ENCODE results near the gene AOX1. TPM values are rescaled to one million over a fixed set of nuclear protein-coding genes. Genes with fewer than 3 reads are reported as not detected.

AOX1 gene
- total RNA-seq, 1 experiment from 2014 or later = 0.61 TPM

GRCh38 chr2:200652158-200652557 is 66.3 kb downstream of the AOX1 start:
- in situ Hi-C loops (cut with HindIII; ENCODE audit: low pct_unique_long_range_greater_than_20kb, low sequenced_read_pairs) = no loop called here
- DNase-seq (ENCODE audit: low read depth, low spot score) = no peak

- in situ Hi-C loops (cut with HindIII; ENCODE audit: low pct_unique_long_range_greater_than_20kb, low sequenced_read_pairs) = no loop called here
- no peak for DNase-seq (ENCODE audit: low read depth, low spot score)
Observed at GRCh38 chr2:200653021-200653420, 67.2 kb downstream of the AOX1 start.

DNA sequence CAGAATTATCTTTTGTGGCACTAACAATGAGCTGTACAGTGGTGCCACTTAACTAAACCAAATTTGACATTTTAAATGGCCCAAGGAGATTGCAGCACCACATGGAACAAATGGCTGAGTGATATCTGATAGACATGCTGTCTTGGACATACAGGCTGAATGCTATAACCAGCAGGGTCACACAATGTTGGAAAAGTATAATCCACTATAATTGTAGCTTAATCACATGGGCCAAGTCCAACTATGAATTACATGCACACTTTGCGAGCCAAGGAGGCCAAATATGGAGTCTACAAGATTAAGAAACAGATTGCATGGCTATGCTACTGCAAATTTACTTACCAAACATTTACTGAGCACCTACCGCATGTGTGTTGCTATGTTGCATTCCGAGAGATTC is 69.0 kb downstream of the AOX1 start:
- DNase-seq (ENCODE audit: low read depth, low spot score) = no peak
- in situ Hi-C loops (cut with HindIII; ENCODE audit: low pct_unique_long_range_greater_than_20kb, low sequenced_read_pairs) = no loop called here

- in situ Hi-C loops (cut with HindIII; ENCODE audit: low pct_unique_long_range_greater_than_20kb, low sequenced_read_pairs) = no loop called here
- no peak for DNase-seq (ENCODE audit: low read depth, low spot score)
Observed at GRCh38 chr2:200655918-200656580, 70.2 kb downstream of the AOX1 start.

DNA sequence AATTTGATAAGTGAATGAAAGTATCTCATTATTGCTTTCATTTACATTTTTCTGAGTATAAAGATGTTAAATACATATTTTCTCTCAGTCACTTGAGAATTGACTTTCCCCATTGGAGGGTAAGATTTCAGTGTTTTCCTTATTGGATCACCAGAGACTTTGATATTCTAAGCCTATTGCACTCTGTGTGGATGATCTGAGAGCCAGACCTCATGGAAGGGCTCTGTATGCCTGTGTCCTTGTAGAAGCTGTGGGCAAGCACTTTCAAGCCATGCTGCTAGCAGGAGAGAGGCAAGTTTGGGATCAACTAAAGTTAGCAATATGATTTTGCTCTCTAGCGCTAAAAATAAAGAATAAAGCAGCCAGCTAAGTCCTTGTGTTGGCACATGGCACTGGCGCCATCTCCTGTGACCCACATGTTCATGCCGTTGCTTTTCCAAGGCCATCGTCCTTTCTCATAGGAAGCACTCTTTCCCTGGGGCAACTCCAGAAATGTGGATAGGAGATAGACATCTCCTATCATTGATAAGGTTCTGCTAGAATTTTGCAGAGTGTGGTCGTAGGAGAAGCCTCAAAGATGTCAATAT is 72.6 kb downstream of the AOX1 start:
- in situ Hi-C loops (cut with HindIII; ENCODE audit: low pct_unique_long_range_greater_than_20kb, low sequenced_read_pairs) = no loop called here
- DNase-seq (ENCODE audit: low read depth, low spot score) = peak; percentile 40

- DNase-seq (ENCODE audit: low read depth, low spot score) = no peak
- in situ Hi-C loops (cut with HindIII; ENCODE audit: low pct_unique_long_range_greater_than_20kb, low sequenced_read_pairs) = no loop called here
Observed at GRCh38 chr2:200659410-200659809, 73.6 kb downstream of the AOX1 start.

DNA sequence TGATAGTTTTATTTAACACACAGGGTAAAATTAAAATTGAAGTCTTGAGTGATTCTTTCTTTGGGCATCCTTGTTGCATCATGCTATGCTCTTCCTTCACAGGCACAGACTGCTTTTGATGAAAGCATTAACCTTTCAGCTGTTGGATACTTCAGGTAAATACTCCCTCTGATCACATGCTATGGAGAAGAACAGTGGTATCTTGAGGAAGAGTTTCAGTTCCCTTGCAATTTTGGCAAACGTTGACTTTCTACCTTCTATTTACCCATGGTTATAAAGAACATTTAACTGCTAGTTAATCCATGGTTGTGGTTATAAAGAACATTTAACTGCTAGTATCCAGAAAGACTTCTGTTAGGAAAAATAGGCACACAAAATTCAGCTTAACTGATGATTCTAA is 75.7 kb downstream of the AOX1 start:
- in situ Hi-C loops (cut with HindIII; ENCODE audit: low pct_unique_long_range_greater_than_20kb, low sequenced_read_pairs) = no loop called here
- DNase-seq (ENCODE audit: low read depth, low spot score) = no peak

GRCh38 chr2:200662727-200663126 is 76.9 kb downstream of the AOX1 start:
- in situ Hi-C loops (cut with HindIII; ENCODE audit: low pct_unique_long_range_greater_than_20kb, low sequenced_read_pairs) = no loop called here
- no peak for DNase-seq (ENCODE audit: low read depth, low spot score)

- in situ Hi-C loops (cut with HindIII; ENCODE audit: low pct_unique_long_range_greater_than_20kb, low sequenced_read_pairs) = no loop called here
- DNase-seq (ENCODE audit: low read depth, low spot score) = no peak
Observed at GRCh38 chr2:200664770-200665494, 79.1 kb downstream of the AOX1 start.

DNA sequence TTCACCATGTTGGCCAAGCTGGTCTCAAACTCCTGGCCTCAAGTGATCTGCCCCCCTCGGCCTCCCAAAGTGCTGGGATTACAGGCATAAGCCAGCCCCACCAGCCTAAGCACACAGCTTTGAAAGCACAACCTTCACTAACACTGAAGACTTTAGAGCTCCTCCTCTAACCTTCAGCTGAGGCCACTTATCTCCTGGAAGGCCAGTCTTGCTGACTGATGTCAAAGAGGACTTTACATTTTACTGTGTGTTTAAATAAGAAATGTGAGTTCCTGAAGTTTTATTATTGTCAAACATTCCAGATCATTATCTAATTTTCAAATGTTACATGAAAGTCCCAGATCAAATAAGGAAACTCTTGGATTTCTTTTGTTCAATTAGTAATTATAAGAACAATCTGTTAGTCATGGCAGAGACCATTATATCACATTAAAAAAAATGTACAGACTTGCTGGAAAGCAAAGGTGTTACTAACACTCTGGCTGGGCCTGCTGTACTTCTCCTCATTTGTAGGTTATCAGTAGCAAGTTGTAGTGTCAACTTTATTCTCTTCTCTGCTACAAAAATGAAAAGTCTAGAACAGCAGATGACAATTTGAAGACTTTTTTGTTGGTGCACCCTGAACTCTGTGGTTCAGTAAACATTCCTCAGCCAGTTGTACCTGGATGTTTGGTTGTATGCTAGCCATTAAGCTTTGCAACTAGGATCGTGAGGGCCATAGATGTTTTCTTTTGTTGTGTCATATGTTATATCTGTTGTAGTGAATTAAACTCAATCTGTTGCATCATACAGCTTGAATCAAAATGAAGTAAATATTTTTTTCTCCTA is 80.0 kb downstream of the AOX1 start:
- DNase-seq (ENCODE audit: low read depth, low spot score) = no peak
- in situ Hi-C loops (cut with HindIII; ENCODE audit: low pct_unique_long_range_greater_than_20kb, low sequenced_read_pairs) = no loop called here

DNA sequence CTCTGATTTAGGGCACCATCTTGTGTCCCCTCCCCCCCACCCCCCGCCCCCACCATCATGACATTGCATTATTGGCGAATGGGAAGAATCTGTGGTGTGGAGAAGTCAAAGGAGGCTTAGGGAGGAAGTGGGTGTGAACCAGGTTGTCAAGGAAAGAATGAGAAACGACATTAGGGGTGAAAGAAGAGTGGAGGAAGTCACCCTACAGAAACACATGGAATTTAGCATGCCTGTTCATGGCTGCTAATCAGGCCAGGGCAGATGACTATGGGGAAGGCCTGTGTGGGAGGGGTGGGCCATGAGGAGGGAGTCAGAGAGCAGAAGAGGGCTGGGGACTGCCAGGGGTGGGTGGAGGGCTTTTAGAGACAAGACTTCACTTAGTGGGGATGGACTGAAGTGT is 81.6 kb downstream of the AOX1 start:
- no peak for DNase-seq (ENCODE audit: low read depth, low spot score)
- in situ Hi-C loops (cut with HindIII; ENCODE audit: low pct_unique_long_range_greater_than_20kb, low sequenced_read_pairs) = no loop called here

GRCh38 chr2:200668478-200668877 is 82.7 kb downstream of the AOX1 start:
- in situ Hi-C loops (cut with HindIII; ENCODE audit: low pct_unique_long_range_greater_than_20kb, low sequenced_read_pairs) = no loop called here
- no peak for DNase-seq (ENCODE audit: low read depth, low spot score)

GRCh38 chr2:200669308-200669707 is 83.5 kb downstream of the AOX1 start:
- in situ Hi-C loops (cut with HindIII; ENCODE audit: low pct_unique_long_range_greater_than_20kb, low sequenced_read_pairs) = no loop called here
- no peak for DNase-seq (ENCODE audit: low read depth, low spot score)

DNA sequence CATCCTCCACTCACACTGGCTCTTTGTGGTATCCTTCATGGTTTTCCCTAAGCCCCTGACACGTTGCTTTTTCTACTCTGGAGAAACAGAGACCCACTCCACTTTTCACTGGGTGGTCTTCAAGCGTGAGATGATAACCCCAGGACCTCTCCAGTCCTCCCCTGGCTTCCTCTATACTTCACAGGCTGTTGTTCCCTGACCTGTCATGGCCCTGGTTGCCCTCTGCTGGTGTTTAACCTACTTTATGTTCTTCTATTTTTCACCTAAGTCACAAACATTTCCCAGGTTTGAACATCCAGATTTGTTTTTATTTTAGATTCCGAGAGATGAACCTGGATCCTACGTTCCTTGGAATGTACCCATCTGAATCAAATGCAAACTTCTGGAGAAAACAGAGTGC is 84.5 kb downstream of the AOX1 start:
- peak; percentile 51 for DNase-seq (ENCODE audit: low read depth, low spot score)
- in situ Hi-C loops (cut with HindIII; ENCODE audit: low pct_unique_long_range_greater_than_20kb, low sequenced_read_pairs) = no loop called here

- no peak for DNase-seq (ENCODE audit: low read depth, low spot score)
- in situ Hi-C loops (cut with HindIII; ENCODE audit: low pct_unique_long_range_greater_than_20kb, low sequenced_read_pairs) = no loop called here
Observed at GRCh38 chr2:200670751-200671150, 84.9 kb downstream of the AOX1 start.

GRCh38 chr2:200673191-200673590 is 87.4 kb downstream of the AOX1 start:
- in situ Hi-C loops (cut with HindIII; ENCODE audit: low pct_unique_long_range_greater_than_20kb, low sequenced_read_pairs) = no loop called here
- DNase-seq (ENCODE audit: low read depth, low spot score) = no peak

GRCh38 chr2:200674837-200675236 is 89.0 kb downstream of the AOX1 start:
- in situ Hi-C loops (cut with HindIII; ENCODE audit: low pct_unique_long_range_greater_than_20kb, low sequenced_read_pairs) = no loop called here
- no peak for DNase-seq (ENCODE audit: low read depth, low spot score)

DNA sequence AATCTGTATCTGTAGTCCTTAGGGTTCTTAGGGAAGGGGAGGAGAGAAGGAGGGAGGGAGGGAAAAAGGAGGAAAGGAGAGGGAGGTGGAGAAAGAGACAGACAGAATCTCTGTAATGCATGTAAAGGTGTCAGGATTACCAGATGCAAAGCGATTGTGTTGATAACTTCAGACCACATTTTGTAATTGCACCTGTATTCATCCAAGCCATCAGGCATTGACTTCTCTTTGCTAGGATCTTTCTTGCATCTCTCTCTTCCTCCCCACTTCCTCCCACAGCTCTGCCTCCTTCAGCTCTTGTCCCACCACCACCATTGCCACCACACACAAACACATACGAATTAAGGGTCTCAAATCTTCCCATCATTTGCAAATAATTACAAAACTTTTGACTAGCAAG is 91.4 kb downstream of the AOX1 start:
- in situ Hi-C loops (cut with HindIII; ENCODE audit: low pct_unique_long_range_greater_than_20kb, low sequenced_read_pairs) = no loop called here
- DNase-seq (ENCODE audit: low read depth, low spot score) = no peak

All from SK-MEL-5 (cell line).